MM.1S (cell line): Measurements from ENCODE around the gene RC3H2.

Experiments
- DNase-seq: peaks from one replicate; pipeline ENCODE4 v3.0.0-alpha.2; 2015
- H2AFZ ChIP-seq: fragments of 300-600 bp; sonication (generic); 2 replicates; pipeline ENCODE4 v1.6.0; 2016; ENCODE audit warnings: antibody characterized with exemption, low read length
- H3F3A ChIP-seq: fragments of 300-600 bp; sonication (generic); 2 replicates; pipeline ENCODE4 v1.6.1; 2016; ENCODE audit warnings: mild to moderate bottlenecking, antibody characterized with exemption, low read length, moderate library complexity, mixed read lengths; ENCODE audit not compliant: insufficient read depth
- H3K27ac ChIP-seq: fragments of 300-600 bp; sonication (generic); 2 replicates; pipeline ENCODE4 v1.5.1; 2016; ENCODE audit warnings: mild to moderate bottlenecking, low read length
- H3K27me3 ChIP-seq: fragments of 300-600 bp; sonication (generic); replicated peaks from 2 replicates; pipeline ENCODE4 v1.6.0; 2016; ENCODE audit warnings: low read length; ENCODE audit not compliant: insufficient read depth
- H3K36me3 ChIP-seq: fragments of 300-600 bp; sonication (generic); replicated peaks from 2 replicates; pipeline ENCODE4 v1.6.1; 2016; ENCODE audit warnings: mild to moderate bottlenecking, low read length, mixed read lengths; ENCODE audit not compliant: insufficient read depth
- H3K4me1 ChIP-seq: fragments of 300-600 bp; sonication (generic); 2 replicates; pipeline ENCODE4 v1.6.1; 2016; ENCODE audit warnings: low read length, mixed read lengths
- H3K4me2 ChIP-seq: fragments of 300-600 bp; sonication (generic); 2 replicates; pipeline ENCODE4 v1.6.0; 2016; ENCODE audit warnings: low read depth, low read length
- H3K4me3 ChIP-seq: fragments of 300-600 bp; sonication (generic); 2 replicates; pipeline ENCODE4 v1.5.1; 2016; ENCODE audit warnings: low read length, mixed read lengths
- H3K79me2 ChIP-seq: fragments of 300-600 bp; sonication (generic); 2 replicates; pipeline ENCODE4 v1.6.1; 2016; ENCODE audit warnings: mixed run types, low read length, mixed read lengths
- H3K9ac ChIP-seq: fragments of 300-600 bp; sonication (generic); 2 replicates; pipeline ENCODE4 v1.6.1; 2016; ENCODE audit warnings: low read length, mixed read lengths
- H3K9me2 ChIP-seq: fragments of 300-600 bp; sonication (generic); replicated peaks from 2 replicates; pipeline ENCODE4 v1.6.1; 2016; ENCODE audit warnings: mild to moderate bottlenecking, low read length, mixed read lengths; ENCODE audit not compliant: insufficient read depth
- H3K9me3 ChIP-seq: fragments of 300-600 bp; sonication (generic); replicated peaks from 2 replicates; pipeline ENCODE4 v1.6.1; 2016; ENCODE audit warnings: mild to moderate bottlenecking, low read length, mixed read lengths; ENCODE audit not compliant: insufficient read depth
- H4K20me1 ChIP-seq: fragments of 300-600 bp; sonication (generic); 2 replicates; pipeline ENCODE4 v1.6.1; 2016; ENCODE audit warnings: mild to moderate bottlenecking, low read length, moderate library complexity, mixed read lengths; ENCODE audit not compliant: insufficient read depth
- EZH2 ChIP-seq: fragments of 300-600 bp; sonication (generic); optimal IDR thresholded peaks from 2 replicates; pipeline ENCODE3; 2017; ENCODE audit warnings: low read depth, mild to moderate bottlenecking, antibody characterized with exemption, low read length, mixed read lengths
- EZH2phosphoT487 ChIP-seq: fragments of 300-600 bp; sonication (generic); IDR thresholded peaks from 2 replicates; pipeline ENCODE4 v1.6.1; 2018; ENCODE audit warnings: antibody characterized with exemption, low read length
- TF ChIP-seq, protein P1 (sequence below): fragments of 300-600 bp; sonication (generic); IDR thresholded peaks from 2 replicates; pipeline ENCODE4 v1.5.1; 2016; ENCODE audit warnings: antibody characterized with exemption, low read length, mixed read lengths

RC3H2 gene

GRCh38 chr9:122819326-122819725 lies 85.8 kb downstream of the RC3H2 start:
- Histone ChIP-seq H3K9me2 (no peaks in the 10 kb centered on the region), H3K27ac (no peak overlapping the region), H3K27me3 (no peaks in the 10 kb centered on the region), H3K79me2 (peaks cover 10% of the 10 kb centered on the region), H2AFZ (no peak overlapping the region), H3K9ac (no peak overlapping the region), H3K36me3 (0 out of 2 replicates have a peak, but pooled peaks cover 4% of the 10 kb centered on the region), H3F3A (no peaks in the 10 kb centered on the region), H4K20me1 (no peaks in the 10 kb centered on the region), H3K4me2 (no peak overlapping the region), H3K4me1 (no peaks in the 10 kb centered on the region), H3K4me3 (no peak overlapping the region), H3K9me3 (no peaks in the 10 kb centered on the region)
- no peak for DNase-seq
- no peak for TF ChIP-seq EZH2
- TF ChIP-seq, protein P1, sequence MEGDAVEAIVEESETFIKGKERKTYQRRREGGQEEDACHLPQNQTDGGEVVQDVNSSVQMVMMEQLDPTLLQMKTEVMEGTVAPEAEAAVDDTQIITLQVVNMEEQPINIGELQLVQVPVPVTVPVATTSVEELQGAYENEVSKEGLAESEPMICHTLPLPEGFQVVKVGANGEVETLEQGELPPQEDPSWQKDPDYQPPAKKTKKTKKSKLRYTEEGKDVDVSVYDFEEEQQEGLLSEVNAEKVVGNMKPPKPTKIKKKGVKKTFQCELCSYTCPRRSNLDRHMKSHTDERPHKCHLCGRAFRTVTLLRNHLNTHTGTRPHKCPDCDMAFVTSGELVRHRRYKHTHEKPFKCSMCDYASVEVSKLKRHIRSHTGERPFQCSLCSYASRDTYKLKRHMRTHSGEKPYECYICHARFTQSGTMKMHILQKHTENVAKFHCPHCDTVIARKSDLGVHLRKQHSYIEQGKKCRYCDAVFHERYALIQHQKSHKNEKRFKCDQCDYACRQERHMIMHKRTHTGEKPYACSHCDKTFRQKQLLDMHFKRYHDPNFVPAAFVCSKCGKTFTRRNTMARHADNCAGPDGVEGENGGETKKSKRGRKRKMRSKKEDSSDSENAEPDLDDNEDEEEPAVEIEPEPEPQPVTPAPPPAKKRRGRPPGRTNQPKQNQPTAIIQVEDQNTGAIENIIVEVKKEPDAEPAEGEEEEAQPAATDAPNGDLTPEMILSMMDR = no peak
- no peak for TF ChIP-seq EZH2phosphoT487

DNA sequence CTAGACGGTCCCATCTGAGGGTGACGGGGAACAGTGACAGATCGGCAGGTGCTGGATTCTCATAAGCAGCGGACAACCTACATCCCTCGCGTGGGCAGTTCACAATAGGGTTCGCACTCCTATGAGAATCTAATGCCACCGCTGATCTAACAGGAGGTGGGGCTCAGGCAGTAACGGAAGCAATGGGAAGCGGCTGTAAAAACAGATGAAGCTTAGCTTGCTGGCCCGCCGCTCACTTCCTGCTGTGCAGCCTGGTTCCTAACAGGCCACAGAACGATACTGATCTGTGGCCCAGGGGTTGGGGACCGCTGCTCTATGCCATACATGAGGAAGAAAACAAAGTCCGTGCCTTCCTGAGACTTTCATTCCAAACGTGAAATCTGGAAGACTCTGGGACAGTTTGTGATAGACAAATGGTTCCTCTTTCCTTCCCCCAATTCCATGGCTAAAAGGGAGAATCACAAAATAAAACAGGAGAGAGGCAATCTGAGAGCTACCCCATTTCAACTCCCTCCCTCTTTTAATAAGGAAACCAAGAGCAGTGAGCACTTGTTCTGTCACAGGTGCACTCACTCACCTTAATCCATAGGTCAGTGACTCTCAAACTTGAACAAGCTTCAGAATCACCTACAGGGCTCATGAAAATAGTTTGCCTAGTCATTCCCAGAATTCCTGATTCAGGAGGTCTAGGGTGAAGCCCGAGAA lies 88.8 kb downstream of the RC3H2 start:
- H3K27me3 ChIP-seq = no peaks in the 10 kb centered on the region
- no peak overlapping the region for H3K9ac ChIP-seq
- H4K20me1 ChIP-seq = no peaks in the 10 kb centered on the region
- no peak overlapping the region for H3K4me2 ChIP-seq
- no peak overlapping the region for H3K4me3 ChIP-seq
- H3K9me2 ChIP-seq = no peaks in the 10 kb centered on the region
- H2AFZ ChIP-seq = no peak overlapping the region
- H3K36me3 ChIP-seq = no peaks in the 10 kb centered on the region
- no peaks in the 10 kb centered on the region for H3K9me3 ChIP-seq
- no peak overlapping the region for H3K27ac ChIP-seq
- H3F3A ChIP-seq = no peaks in the 10 kb centered on the region
- H3K4me1 ChIP-seq = no peaks in the 10 kb centered on the region
- H3K79me2 ChIP-seq = no peaks in the 10 kb centered on the region
- DNase-seq = no peak
- TF ChIP-seq, protein P1 = no peak
- TF ChIP-seq EZH2phosphoT487 = no peak
- no peak for TF ChIP-seq EZH2

DNA sequence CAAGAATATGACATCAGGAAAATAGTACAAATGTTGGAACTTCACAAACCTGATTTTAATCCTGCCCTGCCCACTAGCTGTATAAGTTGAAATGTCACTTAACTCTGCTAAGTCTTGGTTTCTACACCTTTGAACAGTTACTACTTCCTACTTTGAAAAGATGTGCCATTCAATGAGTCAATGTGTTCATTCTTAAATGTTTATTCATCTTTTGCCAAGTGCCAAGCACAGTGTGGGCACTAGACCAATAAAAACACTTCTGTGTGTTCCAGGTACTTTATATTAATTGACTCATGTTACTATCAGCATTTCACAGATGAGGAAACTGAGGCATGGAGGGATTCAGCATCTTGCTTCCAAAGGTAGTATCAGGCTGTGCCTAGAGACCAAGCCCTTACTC lies 89.6 kb downstream of the RC3H2 start:
- Histone ChIP-seq H3K9me3 (no peaks in the 10 kb centered on the region), H4K20me1 (no peaks in the 10 kb centered on the region), H3F3A (no peaks in the 10 kb centered on the region), H3K9me2 (no peaks in the 10 kb centered on the region), H3K4me2 (no peak overlapping the region), H3K79me2 (no peaks in the 10 kb centered on the region), H2AFZ (no peak overlapping the region), H3K36me3 (no peaks in the 10 kb centered on the region), H3K4me3 (no peak overlapping the region), H3K27me3 (no peaks in the 10 kb centered on the region), H3K4me1 (no peaks in the 10 kb centered on the region), H3K27ac (no peak overlapping the region), H3K9ac (no peak overlapping the region)
- TF ChIP-seq EZH2phosphoT487 = no peak
- no peak for DNase-seq

DNA sequence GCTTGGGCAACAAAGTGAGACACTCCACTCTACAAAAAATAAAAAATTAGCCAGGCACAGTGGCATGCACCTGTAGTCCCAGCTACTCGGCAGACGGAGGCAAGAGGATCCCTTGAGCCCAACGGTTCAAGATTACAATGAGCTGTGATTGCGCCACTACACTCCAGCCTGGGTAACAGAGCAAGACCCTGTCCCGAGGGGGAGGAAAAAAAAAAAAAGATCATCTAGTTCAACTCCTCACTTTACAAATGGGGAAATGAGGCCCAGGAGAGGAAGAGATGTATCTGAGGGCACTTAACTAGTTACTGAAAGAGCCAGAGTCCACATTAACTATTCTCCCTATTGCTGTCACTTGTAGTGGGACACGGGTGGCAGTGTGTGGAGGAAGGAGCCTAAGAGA lies 90.6 kb downstream of the RC3H2 start:
- no peak for DNase-seq
- H3K9ac ChIP-seq = no peak overlapping the region

More for the DNA sequence above, 90.6 kb downstream of the RC3H2 start:
- no peaks in the 10 kb centered on the region for H3K27me3 ChIP-seq
- no peak overlapping the region for H3K27ac ChIP-seq
- TF ChIP-seq EZH2 (no peak), EZH2phosphoT487 (no peak)
- TF ChIP-seq, protein P1 = no peak
- no peaks in the 10 kb centered on the region for H3K79me2 ChIP-seq
- no peak overlapping the region for H3K4me3 ChIP-seq
- H3K36me3 ChIP-seq = no peaks in the 10 kb centered on the region
- no peaks in the 10 kb centered on the region for H3F3A ChIP-seq
- no peaks in the 10 kb centered on the region for H4K20me1 ChIP-seq
- H3K4me2 ChIP-seq = no peak overlapping the region
- no peaks in the 10 kb centered on the region for H3K9me2 ChIP-seq
- H3K9me3 ChIP-seq = no peaks in the 10 kb centered on the region
- no peak overlapping the region for H2AFZ ChIP-seq
- H3K4me1 ChIP-seq = no peaks in the 10 kb centered on the region
